ENCODE data around the gene C21orf58.

C21orf58 gene

GRCh38 chr21:46362946-46363345 lies 39.3 kb upstream of the C21orf58 start:
- Histone ChIP-seq H3K9ac (ENCODE audit: low read length) (no peak overlapping the region), H3K4me1 (ENCODE audit: control insufficient read depth, insufficient read depth, low read length) (no peaks in the 10 kb centered on the region), H3K27ac (ENCODE audit: low read depth, low read length) (no peak overlapping the region), H3K36me3 (ENCODE audit: control insufficient read depth, insufficient read depth, low read length) (peaks cover 76% of the 10 kb centered on the region), H3K4me3 (ENCODE audit: low read depth, low read length) (no peak overlapping the region), H3K27me3 (ENCODE audit: control insufficient read depth, insufficient read depth, low read length) (no peaks in the 10 kb centered on the region), H3K9me3 (ENCODE audit: control insufficient read depth, insufficient read depth, low read depth, low read length) (no peaks in the 10 kb centered on the region)

- Histone ChIP-seq H3K4me1 (ENCODE audit: control insufficient read depth, insufficient read depth, low read length) (no peaks in the 10 kb centered on the region), H3K9me3 (ENCODE audit: control insufficient read depth, insufficient read depth, low read depth, low read length) (no peaks in the 10 kb centered on the region), H3K4me3 (ENCODE audit: low read depth, low read length) (no peak overlapping the region), H3K9ac (ENCODE audit: low read length) (no peak overlapping the region), H3K27ac (ENCODE audit: low read depth, low read length) (no peak overlapping the region), H3K36me3 (ENCODE audit: control insufficient read depth, insufficient read depth, low read length) (peaks cover 79% of the 10 kb centered on the region), H3K27me3 (ENCODE audit: control insufficient read depth, insufficient read depth, low read length) (no peaks in the 10 kb centered on the region)
These were observed 38.3 kb upstream of the C21orf58 start for GRCh38 chr21:46361935-46362334.

GRCh38 chr21:46361176-46361575 lies 37.5 kb upstream of the C21orf58 start:
- Histone ChIP-seq H3K9ac (ENCODE audit: low read length) (no peak overlapping the region), H3K9me3 (ENCODE audit: control insufficient read depth, insufficient read depth, low read depth, low read length) (no peaks in the 10 kb centered on the region), H3K27me3 (ENCODE audit: control insufficient read depth, insufficient read depth, low read length) (no peaks in the 10 kb centered on the region), H3K27ac (ENCODE audit: low read depth, low read length) (no peak overlapping the region), H3K4me3 (ENCODE audit: low read depth, low read length) (no peak overlapping the region), H3K4me1 (ENCODE audit: control insufficient read depth, insufficient read depth, low read length) (no peaks in the 10 kb centered on the region), H3K36me3 (ENCODE audit: control insufficient read depth, insufficient read depth, low read length) (peaks cover 79% of the 10 kb centered on the region)

GRCh38 chr21:46357684-46358425 lies 34.2 kb upstream of the C21orf58 start:
- Histone ChIP-seq H3K27me3 (ENCODE audit: control insufficient read depth, insufficient read depth, low read length) (no peaks in the 10 kb centered on the region), H3K9ac (ENCODE audit: low read length) (no peak overlapping the region), H3K36me3 (ENCODE audit: control insufficient read depth, insufficient read depth, low read length) (peaks cover 87% of the 10 kb centered on the region), H3K4me3 (ENCODE audit: low read depth, low read length) (no peak overlapping the region), H3K4me1 (ENCODE audit: control insufficient read depth, insufficient read depth, low read length) (no peaks in the 10 kb centered on the region), H3K9me3 (ENCODE audit: control insufficient read depth, insufficient read depth, low read depth, low read length) (no peaks in the 10 kb centered on the region), H3K27ac (ENCODE audit: low read depth, low read length) (no peak overlapping the region)

GRCh38 chr21:46357335-46357604 lies 33.6 kb upstream of the C21orf58 start:
- Histone ChIP-seq H3K27me3 (ENCODE audit: control insufficient read depth, insufficient read depth, low read length) (no peaks in the 10 kb centered on the region), H3K4me3 (ENCODE audit: low read depth, low read length) (no peak overlapping the region), H3K9ac (ENCODE audit: low read length) (no peak overlapping the region), H3K9me3 (ENCODE audit: control insufficient read depth, insufficient read depth, low read depth, low read length) (no peaks in the 10 kb centered on the region), H3K27ac (ENCODE audit: low read depth, low read length) (no peak overlapping the region), H3K4me1 (ENCODE audit: control insufficient read depth, insufficient read depth, low read length) (no peaks in the 10 kb centered on the region), H3K36me3 (ENCODE audit: control insufficient read depth, insufficient read depth, low read length) (peaks cover 88% of the 10 kb centered on the region)

- Histone ChIP-seq H3K9ac (ENCODE audit: low read length) (no peak overlapping the region), H3K27ac (ENCODE audit: low read depth, low read length) (no peak overlapping the region), H3K36me3 (ENCODE audit: control insufficient read depth, insufficient read depth, low read length) (peaks cover 88% of the 10 kb centered on the region), H3K9me3 (ENCODE audit: control insufficient read depth, insufficient read depth, low read depth, low read length) (no peaks in the 10 kb centered on the region), H3K4me1 (ENCODE audit: control insufficient read depth, insufficient read depth, low read length) (no peaks in the 10 kb centered on the region), H3K27me3 (ENCODE audit: control insufficient read depth, insufficient read depth, low read length) (no peaks in the 10 kb centered on the region), H3K4me3 (ENCODE audit: low read depth, low read length) (no peak overlapping the region)
These were observed 33.0 kb upstream of the C21orf58 start for GRCh38 chr21:46356494-46357334.

- no peak overlapping the region for H3K9ac ChIP-seq (ENCODE audit: low read length)
- H3K9me3 ChIP-seq (ENCODE audit: control insufficient read depth, insufficient read depth, low read depth, low read length): no peaks in the 10 kb centered on the region
- H3K27ac ChIP-seq (ENCODE audit: low read depth, low read length): no peak overlapping the region
- no peaks in the 10 kb centered on the region for H3K27me3 ChIP-seq (ENCODE audit: control insufficient read depth, insufficient read depth, low read length)
- no peak overlapping the region for H3K4me3 ChIP-seq (ENCODE audit: low read depth, low read length)
- H3K4me1 ChIP-seq (ENCODE audit: control insufficient read depth, insufficient read depth, low read length): no peaks in the 10 kb centered on the region
- peaks cover 88% of the 10 kb centered on the region for H3K36me3 ChIP-seq (ENCODE audit: control insufficient read depth, insufficient read depth, low read length)
These were observed 32.3 kb upstream of the C21orf58 start for GRCh38 chr21:46356005-46356338.

- peaks cover 90% of the 10 kb centered on the region for H3K36me3 ChIP-seq (ENCODE audit: control insufficient read depth, insufficient read depth, low read length)
These were observed 31.7 kb upstream of the C21orf58 start for GRCh38 chr21:46355161-46356004.

GRCh38 chr21:46354518-46354917 lies 30.8 kb upstream of the C21orf58 start:
- H3K27ac ChIP-seq (ENCODE audit: low read depth, low read length): no peak overlapping the region
- no peaks in the 10 kb centered on the region for H3K9me3 ChIP-seq (ENCODE audit: control insufficient read depth, insufficient read depth, low read depth, low read length)
- H3K4me1 ChIP-seq (ENCODE audit: control insufficient read depth, insufficient read depth, low read length): no peaks in the 10 kb centered on the region
- no peak overlapping the region for H3K9ac ChIP-seq (ENCODE audit: low read length)
- H3K4me3 ChIP-seq (ENCODE audit: low read depth, low read length): no peak overlapping the region
- no peaks in the 10 kb centered on the region for H3K27me3 ChIP-seq (ENCODE audit: control insufficient read depth, insufficient read depth, low read length)
- peaks cover 94% of the 10 kb centered on the region for H3K36me3 ChIP-seq (ENCODE audit: control insufficient read depth, insufficient read depth, low read length)

More at GRCh38 chr21:46355161-46356004, 31.7 kb upstream of the C21orf58 start:
- H3K4me1 ChIP-seq (ENCODE audit: control insufficient read depth, insufficient read depth, low read length): no peaks in the 10 kb centered on the region
- H3K9me3 ChIP-seq (ENCODE audit: control insufficient read depth, insufficient read depth, low read depth, low read length): no peaks in the 10 kb centered on the region
- peak overlapping the region; percentile 23 for H3K9ac ChIP-seq (ENCODE audit: low read length)
- no peaks in the 10 kb centered on the region for H3K27me3 ChIP-seq (ENCODE audit: control insufficient read depth, insufficient read depth, low read length)
- H3K27ac ChIP-seq (ENCODE audit: low read depth, low read length): no peak overlapping the region
- no peak overlapping the region for H3K4me3 ChIP-seq (ENCODE audit: low read depth, low read length)

- H3K4me3 ChIP-seq (ENCODE audit: low read depth, low read length): no peak overlapping the region
- H3K27me3 ChIP-seq (ENCODE audit: control insufficient read depth, insufficient read depth, low read length): no peaks in the 10 kb centered on the region
- no peaks in the 10 kb centered on the region for H3K9me3 ChIP-seq (ENCODE audit: control insufficient read depth, insufficient read depth, low read depth, low read length)
- H3K9ac ChIP-seq (ENCODE audit: low read length): no peak overlapping the region
- H3K4me1 ChIP-seq (ENCODE audit: control insufficient read depth, insufficient read depth, low read length): no peaks in the 10 kb centered on the region
- H3K36me3 ChIP-seq (ENCODE audit: control insufficient read depth, insufficient read depth, low read length): peaks cover 95% of the 10 kb centered on the region
- H3K27ac ChIP-seq (ENCODE audit: low read depth, low read length): no peak overlapping the region
These were observed 30.4 kb upstream of the C21orf58 start for GRCh38 chr21:46354046-46354445.

- no peaks in the 10 kb centered on the region for H3K4me1 ChIP-seq (ENCODE audit: control insufficient read depth, insufficient read depth, low read length)
- peaks cover 99% of the 10 kb centered on the region for H3K36me3 ChIP-seq (ENCODE audit: control insufficient read depth, insufficient read depth, low read length)
- H3K27me3 ChIP-seq (ENCODE audit: control insufficient read depth, insufficient read depth, low read length): no peaks in the 10 kb centered on the region
- no peak overlapping the region for H3K27ac ChIP-seq (ENCODE audit: low read depth, low read length)
- no peak overlapping the region for H3K4me3 ChIP-seq (ENCODE audit: low read depth, low read length)
- no peaks in the 10 kb centered on the region for H3K9me3 ChIP-seq (ENCODE audit: control insufficient read depth, insufficient read depth, low read depth, low read length)
- H3K9ac ChIP-seq (ENCODE audit: low read length): no peak overlapping the region
These were observed 29.2 kb upstream of the C21orf58 start for GRCh38 chr21:46352913-46353312.

Data from HUES6 (cell line).